ENCODE data around the gene AUTS2.

DNA sequence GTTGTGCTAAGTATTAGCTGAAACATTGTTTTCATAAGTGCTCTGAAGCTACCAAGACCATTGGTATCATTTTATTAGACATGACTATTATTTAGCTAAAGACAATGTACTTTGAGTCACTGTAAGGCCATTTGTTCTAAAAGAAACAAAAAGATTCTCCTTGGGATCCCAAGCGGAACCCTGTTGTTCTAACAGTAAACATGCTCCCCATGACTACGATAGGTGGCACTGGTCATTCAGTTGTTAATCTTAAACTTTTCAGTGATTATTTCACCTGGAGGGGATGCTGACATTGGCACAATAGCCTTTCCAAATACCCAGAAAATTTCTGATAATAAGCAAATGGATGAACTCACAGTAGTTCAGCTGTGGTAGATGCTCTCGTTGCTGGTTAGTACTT, 715.0 kb downstream of the AUTS2 start:
- TF ChIP-seq, protein P1, sequence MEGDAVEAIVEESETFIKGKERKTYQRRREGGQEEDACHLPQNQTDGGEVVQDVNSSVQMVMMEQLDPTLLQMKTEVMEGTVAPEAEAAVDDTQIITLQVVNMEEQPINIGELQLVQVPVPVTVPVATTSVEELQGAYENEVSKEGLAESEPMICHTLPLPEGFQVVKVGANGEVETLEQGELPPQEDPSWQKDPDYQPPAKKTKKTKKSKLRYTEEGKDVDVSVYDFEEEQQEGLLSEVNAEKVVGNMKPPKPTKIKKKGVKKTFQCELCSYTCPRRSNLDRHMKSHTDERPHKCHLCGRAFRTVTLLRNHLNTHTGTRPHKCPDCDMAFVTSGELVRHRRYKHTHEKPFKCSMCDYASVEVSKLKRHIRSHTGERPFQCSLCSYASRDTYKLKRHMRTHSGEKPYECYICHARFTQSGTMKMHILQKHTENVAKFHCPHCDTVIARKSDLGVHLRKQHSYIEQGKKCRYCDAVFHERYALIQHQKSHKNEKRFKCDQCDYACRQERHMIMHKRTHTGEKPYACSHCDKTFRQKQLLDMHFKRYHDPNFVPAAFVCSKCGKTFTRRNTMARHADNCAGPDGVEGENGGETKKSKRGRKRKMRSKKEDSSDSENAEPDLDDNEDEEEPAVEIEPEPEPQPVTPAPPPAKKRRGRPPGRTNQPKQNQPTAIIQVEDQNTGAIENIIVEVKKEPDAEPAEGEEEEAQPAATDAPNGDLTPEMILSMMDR (IDR thresholded peaks at IDR 0.05), result peak in 3 of 6 experiments; percentile 32 to 50 (median 35)
- no peak for TF ChIP-seq POLR2A (IDR thresholded peaks at IDR 0.05)

Data from thyroid gland (tissue), 4 donors.